NK-92 (cell line): Measurements from ENCODE around the gene CXXC5.

Source experiments
- DNase-seq: peaks from one replicate; lab custom pipeline; 2025; ENCODE audit not compliant: unreplicated experiment; lab: John Stamatoyannopoulos, UW

The CXXC5 gene

GRCh38 chr5:139664086-139664693 is 16.0 kb downstream of the CXXC5 start:
- no peak for DNase-seq

DNA sequence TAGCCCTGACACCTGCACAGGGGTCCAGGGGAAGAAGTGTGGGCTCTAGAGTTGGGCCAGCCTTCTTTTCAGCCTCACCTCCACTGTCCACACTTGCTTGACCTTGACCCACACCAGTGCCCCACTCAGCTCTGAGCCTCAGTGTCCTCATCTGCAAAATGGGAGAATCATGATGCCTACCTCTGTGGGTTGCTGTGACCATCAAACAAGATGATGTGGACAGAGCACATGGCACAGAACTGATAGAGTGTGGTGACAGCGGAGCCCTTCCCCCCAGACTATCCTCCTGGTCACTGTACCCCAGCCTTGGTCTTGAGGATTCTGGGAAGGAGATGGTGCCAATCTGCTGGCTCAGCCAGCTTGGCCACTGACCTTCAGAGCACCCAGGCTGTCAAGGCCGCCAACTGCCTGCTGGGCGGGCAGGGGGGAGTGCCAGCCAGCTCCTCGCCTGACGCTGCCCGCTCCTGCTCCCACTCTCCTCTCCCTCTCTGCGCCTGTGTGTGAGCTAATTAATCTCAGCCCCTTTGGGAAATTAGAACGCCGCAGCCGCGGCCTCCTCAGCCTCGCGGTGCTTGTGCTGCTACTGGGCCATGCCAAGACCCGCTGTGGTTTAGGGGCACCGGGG is 16.7 kb downstream of the CXXC5 start:
- no peak for DNase-seq

DNA sequence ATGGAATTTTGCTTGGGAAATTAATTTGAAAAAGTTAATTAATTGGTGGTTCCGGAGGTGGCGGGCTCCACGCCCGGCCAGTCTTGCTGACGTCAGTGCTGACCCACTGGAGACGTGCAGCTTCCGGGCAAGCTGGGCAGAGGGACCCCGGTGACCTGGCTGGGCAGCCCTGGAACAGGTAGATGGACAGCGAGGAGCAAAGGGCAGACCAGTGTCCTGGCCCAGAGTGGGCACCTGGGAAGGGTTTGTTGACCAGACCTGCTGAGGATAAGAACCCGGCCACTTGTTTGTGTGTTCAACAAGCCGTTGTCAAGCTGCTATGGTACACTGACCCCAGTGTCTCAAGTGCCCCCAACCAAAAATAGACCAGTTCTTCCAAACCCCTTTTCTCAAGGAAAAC is 17.5 kb downstream of the CXXC5 start:
- no peak for DNase-seq

DNA sequence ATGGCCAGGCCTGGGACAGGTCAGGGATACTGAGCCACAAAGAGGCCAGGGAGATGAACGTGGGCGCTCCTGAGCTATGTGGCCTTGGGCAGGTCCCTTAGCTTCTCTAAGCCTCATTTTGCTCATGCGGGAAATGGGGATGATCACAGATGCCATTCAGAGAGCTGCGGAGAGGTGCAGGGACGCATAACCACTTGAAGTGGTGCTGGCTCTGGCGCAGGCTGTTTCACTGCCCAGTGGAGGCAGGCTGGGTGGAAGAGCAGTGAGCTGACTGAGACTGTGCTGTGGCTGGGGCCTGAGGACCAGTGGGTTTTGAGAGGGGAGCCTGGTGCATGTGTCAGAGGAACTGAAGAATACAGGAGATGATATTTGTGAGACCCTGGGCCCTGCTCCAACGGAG is 18.4 kb downstream of the CXXC5 start:
- DNase-seq: no peak

DNA sequence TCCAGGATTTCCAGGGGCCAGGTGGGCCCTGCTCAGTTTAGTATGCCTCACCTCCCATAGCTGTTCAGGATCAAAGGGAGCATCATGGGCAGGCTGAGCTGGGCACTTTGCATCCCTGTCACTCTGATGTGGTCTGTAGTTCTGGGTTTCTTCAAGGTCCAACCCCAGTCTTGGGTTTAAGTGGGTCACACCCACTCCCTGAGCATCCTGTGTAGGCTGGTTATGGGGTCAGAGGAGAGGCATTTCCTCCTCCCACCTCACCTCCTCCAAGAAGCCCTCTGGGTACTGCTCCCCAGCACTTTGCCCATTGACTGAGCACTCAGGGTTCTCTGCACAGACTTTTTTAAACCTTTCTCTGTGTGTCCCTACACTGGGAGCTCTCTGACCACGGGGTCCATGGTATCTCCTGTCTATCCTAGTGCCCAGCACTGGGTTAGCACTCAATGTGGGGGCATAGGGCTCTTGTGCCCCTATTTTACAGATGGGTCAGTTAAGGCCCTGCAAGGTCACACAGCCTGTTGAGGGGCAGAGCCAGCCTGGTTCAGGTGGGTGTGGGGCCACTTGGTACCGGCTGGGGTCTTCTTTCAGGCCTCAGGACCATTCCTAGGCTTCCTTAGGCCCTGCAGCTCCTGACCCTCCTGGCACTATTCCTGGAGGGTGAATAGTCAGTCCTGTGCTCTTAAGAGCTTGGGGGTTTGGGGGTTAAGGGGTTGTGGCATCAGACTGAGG is 19.0 kb downstream of the CXXC5 start:
- no peak for DNase-seq

- DNase-seq: no peak
Observed at GRCh38 chr5:139667730-139668063, 19.5 kb downstream of the CXXC5 start.

DNA sequence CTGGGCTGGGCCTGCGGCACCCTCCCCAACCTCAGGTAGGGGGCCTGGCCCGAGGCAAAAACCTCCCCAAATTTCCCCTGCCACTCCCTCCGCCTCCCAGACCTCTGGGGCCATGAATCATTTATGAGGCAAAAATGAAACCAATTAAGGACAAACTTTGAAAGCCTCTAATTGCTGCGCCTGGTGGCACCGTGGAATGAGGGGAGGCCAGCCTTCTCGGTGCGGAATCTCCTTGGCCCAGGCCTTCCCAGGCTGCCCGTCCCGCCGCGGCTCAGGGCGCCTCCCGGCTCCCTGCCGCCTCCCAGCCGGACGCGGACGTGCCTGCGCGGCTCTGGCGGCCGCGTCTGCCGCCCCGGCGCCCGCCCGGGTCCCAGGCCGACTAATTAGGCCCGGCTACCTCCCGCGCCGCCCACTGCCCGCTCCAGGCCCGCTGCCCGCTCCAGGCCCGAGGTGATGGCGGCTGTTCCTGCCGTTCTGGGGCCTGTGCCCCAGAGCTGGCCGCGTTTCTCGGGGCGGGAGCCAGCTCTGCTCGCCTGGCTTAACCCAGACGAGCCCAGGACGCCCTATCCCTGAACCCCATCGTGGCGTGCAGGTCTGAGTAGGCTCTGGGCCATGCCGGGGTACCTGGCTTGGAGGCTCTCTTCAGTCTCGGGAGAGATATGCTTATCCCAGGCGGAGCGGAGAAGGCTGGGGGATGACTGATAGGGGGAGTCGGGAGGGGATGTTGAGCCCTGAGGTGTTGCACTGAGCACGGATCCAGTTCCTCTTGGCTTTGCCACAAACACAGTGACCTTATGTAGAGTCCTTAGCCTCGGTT is 20.1 kb downstream of the CXXC5 start:
- DNase-seq: no peak

- DNase-seq: no peak
Observed at GRCh38 chr5:139668924-139669661, 20.9 kb downstream of the CXXC5 start.

DNA sequence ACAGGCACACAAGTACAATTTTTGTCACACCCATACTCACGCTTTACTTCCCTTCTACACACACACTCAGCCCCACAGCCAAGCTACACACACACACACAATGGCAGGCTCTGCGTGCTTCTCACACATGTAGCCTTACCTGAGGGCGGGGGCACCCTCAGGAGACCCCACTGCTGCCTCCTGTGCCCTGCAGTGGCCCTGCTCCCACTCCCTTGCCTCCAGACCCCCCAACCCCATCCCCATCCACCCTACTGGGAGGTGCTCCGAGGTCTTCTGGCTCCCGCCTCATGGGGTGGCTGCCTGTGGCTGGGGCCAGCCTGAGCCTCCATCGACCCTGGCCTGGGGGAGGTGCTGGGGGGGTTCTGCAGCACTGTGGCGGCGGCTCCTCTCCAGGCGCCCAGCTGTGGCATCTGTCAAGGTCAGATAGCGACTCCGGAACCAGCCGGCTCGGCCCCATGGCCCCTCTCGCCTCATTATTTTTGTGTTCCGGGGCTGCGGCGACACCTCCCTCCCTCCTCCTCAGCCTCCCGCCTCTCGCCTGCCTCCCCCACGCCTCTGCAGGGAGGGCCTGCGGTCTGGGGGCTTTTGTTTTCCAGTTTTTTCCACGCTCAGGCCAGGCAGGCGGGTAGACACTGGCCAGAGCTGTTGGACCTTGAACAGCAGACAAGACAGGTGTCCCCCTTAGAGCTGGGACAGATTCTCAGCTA is 21.7 kb downstream of the CXXC5 start:
- no peak for DNase-seq

GRCh38 chr5:139670369-139671095 is 22.4 kb downstream of the CXXC5 start:
- DNase-seq: no peak

GRCh38 chr5:139671096-139671841 is 23.1 kb downstream of the CXXC5 start:
- DNase-seq: no peak

DNA sequence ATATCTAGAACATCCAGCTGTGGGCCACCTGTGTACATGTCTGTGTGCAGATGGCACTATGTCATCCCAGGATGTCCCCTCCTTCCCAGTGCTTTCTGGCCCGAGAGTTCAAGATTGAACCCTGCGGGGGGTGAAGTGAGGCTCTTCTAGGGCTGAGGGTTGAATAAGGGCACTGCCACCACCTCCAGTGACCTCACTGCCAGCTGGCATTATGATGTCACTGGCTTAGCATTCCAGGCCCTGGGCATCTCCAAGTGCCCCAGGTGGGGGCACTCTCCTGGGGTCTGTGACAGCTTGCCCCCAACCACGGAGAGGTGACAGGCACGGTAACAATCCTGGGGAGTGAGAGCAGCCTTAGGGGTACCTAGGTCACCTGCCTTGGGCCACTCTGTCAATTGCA is 27.1 kb downstream of the CXXC5 start:
- no peak for DNase-seq

DNA sequence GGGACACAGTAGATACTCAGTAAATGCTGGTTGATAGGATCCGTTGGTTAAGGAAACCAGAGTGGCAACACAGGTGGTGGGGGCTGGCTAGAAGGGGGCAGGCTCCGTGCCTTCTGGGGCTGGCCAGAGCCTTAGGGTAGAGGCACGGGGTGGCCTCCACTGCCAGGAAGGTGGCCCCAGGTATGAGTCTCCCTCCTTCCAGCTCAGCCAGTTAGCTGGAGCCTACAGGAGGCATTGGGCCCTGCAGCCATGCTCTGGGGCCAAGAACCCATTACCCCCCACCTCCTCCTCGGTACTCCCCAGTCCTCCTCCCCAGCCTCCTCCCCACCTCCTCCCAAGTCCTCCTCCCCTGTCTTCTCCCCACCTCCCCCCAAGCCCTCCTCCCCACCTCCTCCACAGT is 27.7 kb downstream of the CXXC5 start:
- DNase-seq: no peak

DNA sequence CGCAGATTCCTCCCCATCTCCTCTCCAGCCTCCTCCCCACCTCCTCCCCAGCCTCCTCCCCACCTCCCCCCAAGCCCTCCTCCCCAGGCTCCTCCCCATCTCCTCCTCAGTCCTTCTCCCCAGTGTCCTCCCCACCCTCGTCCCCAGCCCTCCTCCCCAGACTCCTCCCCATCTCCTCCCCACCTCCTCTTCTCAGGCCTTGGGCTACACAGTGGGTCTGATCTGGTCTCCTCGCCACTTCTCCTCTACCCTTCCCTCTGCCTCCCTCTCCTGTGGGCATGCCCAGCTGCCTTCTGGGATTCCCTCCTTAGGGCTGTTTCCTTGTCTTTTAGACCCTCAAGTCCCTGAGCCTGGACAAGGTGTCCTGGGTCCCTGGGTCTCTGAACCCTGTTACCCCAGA is 28.3 kb downstream of the CXXC5 start:
- no peak for DNase-seq

DNA sequence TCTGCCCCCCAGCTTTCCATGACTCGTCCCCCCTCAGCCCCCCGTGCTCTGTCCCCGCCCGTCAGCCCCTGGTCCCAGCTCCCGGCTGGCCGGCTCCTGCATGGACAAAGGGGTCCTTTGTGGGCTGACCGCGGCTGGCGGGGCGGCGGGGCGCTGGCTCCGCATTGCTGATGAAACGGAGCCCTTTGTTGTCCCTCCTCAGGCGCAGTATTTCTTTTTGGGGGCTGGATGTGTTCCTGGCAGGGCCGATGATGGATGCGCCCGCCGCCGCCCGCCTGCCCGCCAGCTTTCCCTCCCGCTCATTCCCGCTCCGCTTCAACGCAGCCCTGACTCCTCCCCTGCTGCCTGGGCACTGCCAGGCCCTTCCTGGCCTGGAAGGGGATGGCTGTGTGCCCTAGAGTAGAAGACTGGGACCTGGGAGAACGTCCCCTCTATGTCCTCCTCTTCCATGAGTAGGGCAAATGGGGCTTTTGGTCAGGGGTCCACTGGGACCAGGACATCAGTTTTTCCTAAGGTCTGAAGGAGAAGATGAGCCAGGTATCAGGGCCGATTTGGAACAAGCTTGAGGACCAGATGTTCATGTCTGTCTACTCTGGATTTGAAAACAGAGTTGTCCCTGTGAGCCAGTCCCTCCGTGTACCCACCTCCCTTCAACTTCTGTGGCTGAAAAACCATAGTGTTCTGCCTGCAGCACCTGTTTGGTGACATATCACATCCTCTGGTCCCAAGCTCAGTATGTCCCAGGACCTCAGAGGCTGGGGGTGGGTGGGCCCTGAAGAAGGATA is 29.0 kb downstream of the CXXC5 start:
- DNase-seq: no peak

DNA sequence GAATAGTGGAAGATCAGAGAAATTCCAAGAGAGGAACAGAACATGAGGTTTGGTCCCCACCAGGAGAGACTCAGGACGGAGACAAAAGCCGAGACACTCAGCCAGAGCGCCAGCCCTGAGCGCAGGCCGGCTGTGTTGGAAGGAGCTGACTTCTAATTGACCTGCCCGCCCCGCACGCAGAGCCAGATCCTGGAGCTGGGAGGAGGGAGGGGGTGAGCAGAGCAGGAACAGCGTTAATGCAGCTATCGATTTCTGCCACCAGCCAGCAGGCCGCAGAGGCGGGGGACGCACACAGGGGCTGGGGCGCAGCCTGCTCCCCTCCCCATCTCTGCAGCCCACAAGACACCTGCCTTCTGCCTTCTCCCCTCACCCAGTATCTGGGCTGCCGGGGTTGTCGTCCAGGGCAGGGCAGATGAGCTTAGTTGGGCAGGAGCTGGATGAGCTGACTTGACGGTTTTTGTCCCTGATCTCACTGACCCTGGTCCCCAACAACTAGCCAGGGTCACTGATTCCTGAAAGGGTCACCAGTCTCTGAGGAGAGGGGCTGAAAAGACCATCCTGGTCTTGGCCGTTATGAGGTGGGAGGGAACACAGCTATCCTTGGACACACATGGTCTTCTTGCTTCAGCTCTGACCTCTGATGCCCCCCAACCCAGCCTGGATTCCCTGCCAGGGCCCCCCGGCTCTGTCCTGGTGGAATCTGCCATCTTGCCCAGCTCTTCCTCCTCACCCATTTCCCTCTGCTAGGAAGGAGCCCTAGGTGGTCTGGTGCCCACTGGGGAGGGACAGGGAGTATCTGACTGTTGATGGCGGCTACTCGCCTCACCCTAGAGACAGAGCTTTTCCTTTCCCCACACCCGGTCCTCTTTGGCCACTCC is 29.8 kb downstream of the CXXC5 start:
- DNase-seq: no peak
